NCI-H128 (cell line): ENCODE measurements around the gene AKAP11.
"Not testable (repeated sequence)": the region's sequence is repeated elsewhere in the genome, so short reads cannot be mapped to it uniquely, and the experiment has no call there.

ENCODE experiments used
- DNase-seq: peaks from one replicate; lab custom pipeline; 2025; ENCODE audit not compliant: unreplicated experiment; lab: John Stamatoyannopoulos, UW

Gene AKAP11, protein sequence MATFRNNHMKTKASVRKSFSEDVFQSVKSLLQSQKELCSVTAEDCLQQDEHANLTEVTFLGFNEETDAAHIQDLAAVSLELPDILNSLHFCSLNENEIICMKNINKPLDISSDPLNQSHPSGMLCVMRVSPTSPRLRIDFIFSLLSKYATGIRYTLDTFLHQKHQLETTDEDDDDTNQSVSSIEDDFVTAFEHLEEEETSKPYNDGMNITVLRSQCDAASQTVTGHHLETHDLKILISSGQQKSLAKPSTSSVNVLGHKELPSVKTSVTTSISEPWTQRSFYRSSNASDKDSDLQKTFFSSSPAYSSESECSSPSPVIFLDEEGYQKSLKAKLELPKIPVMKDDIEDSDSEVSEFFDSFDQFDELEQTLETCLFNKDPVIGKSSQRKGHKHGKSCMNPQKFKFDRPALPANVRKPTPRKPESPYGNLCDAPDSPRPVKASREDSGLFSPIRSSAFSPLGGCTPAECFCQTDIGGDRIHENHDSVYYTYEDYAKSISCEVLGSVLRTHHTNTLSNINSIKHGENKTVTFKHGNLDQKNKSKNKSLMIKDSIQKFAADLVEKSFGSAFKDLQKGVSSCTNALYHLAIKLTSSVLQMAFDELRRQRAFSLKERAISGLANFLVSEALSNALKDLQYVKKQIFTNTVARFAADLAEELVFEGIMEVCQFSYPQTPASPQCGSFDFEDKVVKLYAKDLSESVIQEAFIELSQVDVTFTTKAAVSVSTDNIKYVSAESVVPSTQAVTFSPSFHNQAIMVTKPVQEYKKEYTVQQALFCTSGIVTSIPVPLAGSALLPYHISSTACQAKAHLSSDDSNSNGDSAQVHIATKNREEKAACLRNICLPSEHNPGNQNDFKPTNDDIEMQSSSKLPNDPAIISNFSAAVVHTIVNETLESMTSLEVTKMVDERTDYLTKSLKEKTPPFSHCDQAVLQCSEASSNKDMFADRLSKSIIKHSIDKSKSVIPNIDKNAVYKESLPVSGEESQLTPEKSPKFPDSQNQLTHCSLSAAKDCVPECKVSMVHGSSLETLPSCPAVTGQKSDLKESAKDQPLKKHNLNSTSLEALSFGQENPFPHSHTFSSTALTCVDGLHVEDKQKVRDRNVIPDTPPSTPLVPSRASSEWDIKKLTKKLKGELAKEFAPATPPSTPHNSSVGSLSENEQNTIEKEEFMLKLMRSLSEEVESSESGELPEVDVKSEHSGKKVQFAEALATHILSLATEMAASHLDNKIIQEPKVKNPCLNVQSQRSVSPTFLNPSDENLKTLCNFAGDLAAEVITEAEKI (N-terminal part only)

DNA sequence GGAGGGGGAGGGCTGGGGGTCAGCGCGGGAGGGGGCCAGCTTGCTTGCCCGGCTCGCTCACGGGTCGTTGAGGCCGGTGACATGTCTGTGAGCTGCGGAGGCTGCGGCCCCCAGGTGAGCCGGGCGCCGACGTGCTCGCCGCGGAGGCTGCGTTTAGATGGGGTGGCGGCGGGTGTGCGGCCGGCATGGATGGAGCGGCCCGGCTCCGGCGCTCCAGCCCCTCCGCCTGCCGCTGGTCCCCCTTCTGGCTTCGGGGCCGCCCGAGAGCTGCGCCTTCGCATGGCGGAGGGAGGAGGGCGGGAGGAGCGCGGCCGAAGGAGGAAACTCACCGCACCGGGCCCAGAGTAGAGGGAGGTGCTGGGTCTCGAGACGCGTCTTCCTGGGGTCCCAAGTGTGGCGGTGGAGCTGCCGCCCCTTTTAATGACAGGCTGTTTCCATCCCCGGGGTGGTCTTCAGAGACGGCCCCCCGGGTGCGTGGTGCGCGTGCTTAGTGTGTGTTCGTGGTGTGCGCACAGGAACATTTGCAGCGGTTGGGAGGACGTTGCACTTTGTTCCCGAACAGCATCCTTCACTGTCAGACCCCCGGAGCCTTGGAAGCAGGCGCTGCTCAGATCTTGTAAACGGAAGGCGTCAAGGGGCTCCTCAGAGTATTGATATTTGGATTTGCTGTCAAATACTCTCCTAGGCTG is at the start of gene AKAP11:
AKAP11 (plus strand) TSS at position 38 of the 689 bp plus-strand sequence. CDS start 14,197 bp downstream, outside the sequence.
- no peak for DNase-seq

DNA sequence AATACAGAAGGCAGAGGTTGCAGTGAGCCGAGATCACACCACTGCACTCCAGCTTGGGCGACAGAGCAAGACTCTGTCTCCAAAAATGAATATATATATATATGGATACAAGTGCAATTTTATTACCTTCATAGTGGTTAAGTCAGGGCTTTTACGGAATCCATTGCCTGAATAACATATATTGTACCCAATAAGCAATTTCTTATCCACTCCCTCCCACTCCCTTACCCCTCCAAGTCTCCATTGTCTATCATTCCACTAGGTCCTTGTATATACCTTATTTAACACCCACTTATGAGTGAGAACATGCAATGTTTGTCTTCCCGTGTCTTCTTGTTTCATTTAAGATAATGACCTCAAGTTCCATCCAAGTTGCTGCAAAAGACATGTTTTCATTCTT is 48.3 kb upstream of the AKAP11 start:
- DNase-seq: no peak

DNA sequence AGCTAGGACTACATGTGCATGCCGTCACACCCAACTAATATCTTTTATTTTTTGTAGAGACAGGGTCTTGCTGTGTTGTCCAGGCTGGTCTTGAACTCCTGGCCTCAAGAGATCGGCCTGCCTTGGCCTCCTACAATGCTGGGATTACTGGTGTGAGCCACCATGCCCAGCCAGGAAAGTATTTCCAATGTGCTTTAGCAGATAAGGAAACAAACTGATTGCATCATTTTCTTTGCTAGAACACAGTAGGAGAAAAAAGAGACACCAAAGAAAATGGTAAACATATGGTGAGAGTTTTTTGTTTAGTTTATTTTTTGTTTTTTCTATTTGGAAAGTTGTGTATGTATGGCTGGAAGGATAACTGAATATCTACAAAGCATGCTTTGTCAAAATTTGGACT is 46.9 kb upstream of the AKAP11 start:
- no peak for DNase-seq

DNA sequence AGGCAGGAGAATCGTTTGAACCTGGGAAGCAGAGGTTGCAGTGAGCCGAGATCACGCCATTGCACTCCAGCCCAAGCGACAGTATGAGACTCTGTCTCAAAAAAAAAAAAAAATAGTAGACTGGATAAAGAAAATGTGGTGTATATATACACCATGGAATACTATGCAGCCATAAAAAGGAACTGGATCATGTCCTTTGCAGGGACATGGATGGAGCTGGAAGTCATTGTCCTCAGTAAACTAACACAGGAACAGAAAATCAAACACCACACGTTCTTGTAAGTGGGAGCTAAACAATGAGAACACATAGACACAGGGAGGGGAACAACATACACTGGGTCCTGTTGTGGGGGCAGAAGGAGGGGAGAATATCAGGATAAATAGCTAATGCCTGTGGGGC is 45.2 kb upstream of the AKAP11 start:
- not testable (repeated sequence) for DNase-seq

DNA sequence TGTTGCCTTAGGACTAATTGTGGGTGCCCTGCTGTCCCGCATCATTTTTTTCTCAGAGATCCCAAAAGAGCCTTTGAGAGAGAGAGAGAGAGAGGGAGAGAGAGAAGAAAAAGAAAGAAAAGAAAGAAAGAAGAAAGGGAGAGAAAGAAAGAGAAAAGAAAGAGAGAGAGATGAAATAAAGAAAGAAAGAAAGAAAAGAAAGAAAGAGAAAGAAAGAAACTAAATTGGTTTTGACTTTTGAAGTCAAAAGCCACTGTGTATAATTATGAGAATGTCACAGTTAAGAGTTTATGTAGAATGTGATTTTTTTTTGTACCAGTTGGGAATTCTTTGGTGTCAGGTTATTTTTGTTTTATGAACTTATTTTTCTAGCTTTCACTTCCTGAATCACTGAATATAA is 43.4 kb upstream of the AKAP11 start:
- no peak for DNase-seq

DNA sequence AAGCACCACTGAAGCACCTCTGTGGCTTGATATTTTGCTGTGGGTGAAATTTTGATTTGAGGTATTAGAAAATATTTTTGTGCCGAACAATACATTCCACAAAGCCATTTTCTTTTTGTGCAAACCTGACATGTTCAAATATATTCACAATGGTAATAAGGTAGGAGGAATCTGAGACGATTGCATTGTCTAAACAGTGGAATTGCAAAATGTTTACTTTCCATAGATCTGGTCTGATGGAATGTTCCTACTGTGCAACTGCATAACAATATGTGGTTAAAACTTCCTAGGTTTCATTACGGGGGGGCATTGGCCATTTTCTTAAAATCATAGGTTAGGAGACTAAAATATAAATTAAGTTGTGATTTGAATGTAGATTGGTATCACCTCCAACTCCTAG is 42.7 kb upstream of the AKAP11 start:
- no peak for DNase-seq

DNA sequence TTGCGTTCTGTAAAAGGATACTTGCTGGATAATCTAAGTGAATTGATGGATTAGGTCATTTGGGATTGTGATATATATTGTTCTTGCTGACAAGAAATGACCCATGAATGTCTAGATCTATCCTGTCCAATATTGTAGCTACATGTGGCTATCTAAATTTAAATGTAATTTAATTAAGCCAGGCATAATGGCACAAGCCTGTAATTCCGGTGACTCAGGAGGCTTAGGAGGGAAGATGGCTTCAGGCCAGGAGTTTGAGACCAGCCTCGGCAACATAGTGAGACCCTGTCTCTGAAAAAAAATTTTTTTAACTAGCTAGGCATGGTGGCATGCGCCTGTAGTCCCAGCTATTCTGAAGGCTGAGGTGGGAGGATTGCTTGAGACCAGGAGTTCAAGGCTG is 39.3 kb upstream of the AKAP11 start:
- DNase-seq: no peak

DNA sequence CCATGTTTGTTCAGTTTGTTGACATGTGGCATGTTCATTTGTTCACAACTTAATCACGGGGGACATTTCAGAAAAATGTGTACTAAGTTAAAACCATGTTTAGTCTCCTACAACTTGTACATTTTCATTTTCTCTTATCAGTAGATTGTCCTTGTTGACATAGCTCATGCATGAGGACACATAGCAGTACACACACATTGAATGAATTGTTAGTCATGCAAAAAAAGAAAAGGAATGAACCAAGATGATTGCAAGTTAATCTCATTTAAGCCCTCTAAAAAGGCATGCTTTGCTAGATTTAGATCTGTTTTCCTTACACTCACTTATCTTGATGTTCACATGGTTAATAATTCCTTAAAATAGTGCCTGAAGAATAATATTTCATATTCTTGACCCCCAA is 38.2 kb upstream of the AKAP11 start:
- no peak for DNase-seq

DNA sequence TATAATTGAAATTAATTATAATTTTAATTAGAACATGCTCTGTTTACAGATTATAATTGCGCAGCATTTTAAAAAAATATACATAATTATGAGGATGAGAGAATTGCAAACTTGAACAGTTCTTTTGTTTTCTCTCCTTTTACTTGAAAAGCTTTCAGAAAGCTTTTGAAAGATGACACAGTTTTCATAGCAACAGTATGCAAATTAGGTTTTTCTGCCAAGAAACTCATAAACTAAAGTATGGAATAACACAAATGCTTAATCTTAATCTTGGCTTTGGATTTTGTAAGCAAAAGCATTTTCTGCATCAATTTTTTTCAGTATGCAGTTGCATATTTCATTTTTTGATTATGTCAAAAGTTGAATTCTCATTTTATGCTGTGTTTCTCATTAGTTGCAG is 32.8 kb upstream of the AKAP11 start:
- no peak for DNase-seq

DNA sequence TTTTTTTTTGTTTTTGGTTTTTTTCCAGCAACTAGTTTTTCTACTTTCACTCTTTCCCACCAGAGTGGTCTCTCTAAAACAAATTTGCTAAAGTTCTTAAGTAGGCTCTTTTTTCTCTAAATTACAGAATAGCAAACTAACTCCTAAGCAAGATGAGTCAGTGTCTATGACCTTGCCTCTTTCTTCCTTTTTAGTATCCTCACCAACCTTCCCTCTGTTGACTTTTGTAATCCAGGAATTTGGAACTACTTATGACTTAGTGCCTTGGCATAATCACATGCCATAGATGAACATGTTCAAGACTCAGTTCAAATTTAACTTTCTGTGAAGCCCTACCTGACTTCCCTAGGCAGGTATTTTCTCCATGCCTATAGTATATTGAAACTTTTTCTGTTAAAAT is 32.3 kb upstream of the AKAP11 start:
- no peak for DNase-seq

DNA sequence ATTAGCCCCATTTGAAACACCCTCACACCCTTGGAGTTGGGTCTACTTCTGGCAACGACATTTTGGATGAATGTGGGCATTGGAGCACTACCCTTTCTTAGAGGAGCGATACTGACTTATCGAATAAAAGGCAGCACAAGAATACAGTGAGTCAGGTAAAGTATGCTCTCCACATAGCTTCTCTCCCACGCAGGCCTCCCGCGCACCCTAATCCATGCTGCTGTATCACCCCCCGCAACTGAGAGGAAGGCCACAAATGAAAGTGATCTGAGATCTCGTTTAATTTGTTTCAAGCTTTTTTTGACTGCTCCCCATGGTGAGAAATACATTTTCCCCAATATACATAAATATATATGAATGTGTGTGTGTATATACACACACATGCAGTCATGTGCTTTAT is 25.4 kb upstream of the AKAP11 start:
- no peak for DNase-seq

DNA sequence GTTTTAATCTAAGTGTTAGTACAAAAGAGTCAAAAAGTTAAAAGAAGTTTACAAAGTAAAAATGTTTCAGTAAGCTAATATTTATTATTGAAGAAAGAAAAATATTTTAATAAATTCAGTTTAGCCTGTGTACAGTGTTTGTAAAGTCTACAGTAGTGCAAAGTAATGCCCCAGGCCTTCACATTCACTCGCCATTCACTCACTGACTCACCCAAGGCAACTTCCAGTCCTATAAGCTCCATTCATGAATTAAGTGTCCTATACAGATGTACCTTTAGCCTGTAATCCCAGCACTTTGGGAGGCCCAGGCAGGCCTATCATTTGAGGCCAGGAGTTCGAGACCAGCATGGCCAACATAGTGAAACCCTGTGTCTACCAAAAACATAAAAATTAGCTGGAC is 24.1 kb upstream of the AKAP11 start:
- no peak for DNase-seq

DNA sequence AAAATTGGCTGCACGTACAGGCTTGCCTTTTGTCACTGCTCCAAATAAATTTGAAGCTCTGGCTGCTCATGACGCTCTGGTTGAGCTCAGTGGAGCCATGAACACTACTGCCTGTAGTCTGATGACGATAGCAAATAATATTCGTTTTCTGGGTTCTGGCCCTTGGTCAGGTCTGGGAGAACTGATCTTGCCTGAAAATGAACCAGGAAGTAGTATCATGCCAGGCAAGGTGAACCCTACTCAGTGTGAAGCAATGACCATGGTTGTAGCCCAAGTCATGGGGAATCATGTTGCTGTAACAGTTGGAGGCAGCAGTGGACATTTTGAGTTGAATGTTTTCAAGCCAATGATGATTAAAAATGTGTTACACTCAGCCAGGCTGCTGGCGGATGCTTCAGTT is 16.1 kb upstream of the AKAP11 start:
- no peak for DNase-seq

DNA sequence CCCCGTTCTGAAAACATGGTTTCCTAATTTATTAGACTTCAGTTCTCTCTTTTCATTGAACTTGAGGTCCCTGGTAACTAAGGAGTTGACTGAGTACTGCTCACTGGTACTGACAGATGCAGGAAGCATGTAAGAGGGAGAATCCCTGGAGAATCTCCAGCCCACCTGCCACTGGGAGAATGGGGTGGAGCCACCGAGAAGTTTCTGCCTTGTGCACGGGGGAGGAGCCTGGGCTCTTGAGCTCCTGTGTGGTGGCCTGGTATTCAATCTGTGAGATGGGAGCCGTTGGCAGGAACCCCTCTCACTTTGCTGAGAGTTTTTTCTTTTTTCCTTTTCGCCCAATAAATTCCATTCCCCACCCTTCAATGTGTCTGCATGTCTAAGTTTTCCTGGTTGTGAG is 13.2 kb upstream of the AKAP11 start:
- DNase-seq: no peak

DNA sequence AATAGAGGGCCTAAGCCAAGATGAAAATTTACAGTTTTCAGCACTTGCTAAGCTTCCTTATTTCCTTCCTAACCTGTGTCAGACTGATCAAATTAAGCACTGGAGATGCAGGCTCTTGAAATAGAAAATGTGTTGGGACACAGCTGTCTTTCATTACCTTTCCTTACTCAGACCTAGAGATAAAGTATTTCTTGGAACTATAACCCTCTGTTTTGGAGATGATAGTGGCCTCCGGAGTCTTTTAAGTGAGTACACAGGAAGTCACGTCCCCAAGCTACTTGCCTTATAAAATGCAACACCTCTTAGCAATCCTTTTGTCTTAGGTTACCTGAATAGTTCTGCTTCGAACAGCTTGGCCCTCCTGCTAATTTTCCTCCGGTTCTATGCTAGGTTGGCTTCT is 12.4 kb upstream of the AKAP11 start:
- DNase-seq: no peak

DNA sequence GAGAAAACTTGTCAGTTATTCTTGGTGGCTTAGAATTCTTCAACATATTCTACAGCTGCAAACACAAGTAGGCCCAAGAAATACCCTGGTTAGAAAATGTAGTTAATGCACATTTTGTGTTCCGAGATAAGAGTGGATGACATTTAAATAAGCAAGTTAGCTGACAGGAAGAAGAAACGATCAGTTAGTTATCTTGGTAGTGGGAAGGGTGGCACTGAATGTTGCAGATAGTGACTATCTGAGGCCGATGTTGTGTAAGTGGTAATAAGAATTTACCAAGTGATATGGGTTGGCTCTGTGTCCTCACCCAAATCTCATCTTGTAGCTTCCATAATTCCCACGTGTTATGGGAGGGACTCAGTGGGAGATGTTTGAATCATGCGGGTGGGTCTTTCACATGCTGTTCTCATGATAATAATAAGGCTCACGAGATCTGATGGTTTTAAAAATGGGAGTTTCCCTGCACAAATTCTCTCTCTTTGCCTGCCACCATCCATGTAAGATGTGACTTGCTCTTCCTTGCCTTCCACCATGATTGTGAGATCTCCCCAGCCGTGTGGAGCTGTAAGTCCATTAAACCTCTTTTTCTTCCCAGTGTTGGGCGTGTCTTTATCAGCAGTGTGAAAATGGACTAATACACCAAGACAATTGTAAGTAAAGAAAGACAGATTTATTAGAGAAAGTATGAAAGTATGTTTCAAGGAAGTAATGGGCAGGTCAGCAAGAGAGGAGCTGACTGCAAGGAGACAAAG is 10.9 kb upstream of the AKAP11 start:
- no peak for DNase-seq

DNA sequence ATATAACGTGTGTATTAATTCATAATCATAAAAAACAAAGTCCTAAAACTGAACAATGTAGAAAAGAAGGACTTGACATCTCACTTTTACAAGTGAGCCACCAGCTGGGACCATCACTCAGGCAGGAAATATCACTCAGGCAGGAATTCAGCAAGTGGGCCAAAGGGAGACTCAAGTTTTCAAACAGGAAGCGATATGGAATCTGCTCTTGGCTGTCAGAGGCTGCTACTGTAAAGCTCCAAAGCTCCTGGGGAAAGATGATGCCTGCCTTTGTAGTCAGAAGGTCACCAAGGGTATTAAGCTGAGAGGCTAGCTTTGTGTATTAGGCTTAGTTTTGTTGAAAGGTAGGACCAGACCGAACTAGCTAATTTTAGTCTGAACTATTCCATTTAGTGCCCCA is 5.5 kb upstream of the AKAP11 start:
- no peak for DNase-seq

DNA sequence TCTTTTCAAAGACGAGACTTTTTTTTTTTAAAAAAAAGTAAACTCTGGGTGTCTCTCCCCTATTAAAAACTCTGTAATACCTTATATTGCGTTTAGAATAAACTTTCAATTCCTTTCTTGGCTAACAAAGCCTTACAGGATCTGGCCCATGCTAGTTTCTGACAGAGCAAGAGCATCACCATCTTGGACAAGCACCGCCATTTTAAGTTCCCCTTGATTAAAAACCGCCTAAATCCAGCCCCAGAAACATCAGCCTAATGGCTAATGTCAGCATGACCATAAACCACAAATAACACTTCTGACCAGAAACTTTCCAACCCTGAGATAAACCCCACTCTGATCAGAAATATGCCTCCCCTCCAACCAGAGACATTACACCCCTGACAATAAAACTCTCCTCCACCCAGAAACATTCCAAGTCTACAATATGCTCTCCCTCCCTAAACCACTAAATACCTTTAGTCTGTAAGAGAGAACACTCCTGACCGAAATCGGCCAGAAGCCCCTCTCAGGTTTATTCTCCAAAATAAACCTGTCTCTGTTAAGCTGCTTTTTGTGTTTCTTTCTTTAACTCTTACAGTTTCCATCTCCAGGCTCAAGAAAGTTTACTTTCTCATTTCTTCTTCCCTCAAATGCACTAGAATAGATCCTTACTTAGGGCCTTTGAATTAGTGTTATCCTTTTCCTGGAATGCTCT is 1.6 kb upstream of the AKAP11 start:
- no peak for DNase-seq

DNA sequence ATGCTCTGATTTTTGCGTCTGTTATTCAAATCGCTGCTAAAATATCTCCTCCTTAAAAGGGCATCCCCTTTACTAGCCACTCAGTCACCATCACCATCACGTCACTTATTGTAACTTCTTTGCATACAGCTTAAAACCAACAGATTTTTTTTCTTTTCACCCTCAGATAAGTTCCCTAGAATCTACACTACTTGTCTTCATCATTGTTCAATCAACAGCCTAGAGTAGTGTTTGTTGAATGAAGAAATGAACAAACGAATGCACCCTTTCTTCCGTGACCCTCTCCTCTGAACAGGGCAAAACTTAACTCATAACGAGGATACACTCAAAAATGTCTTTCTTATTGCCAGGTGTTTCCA is 1.1 kb upstream of the AKAP11 start:
- no peak for DNase-seq
